Smooth muscle cell (in vitro differentiated cells): ENCODE data around the gene RAE1. TPM values are rescaled to one million over a fixed set of nuclear protein-coding genes. Genes with fewer than 3 reads are reported as not detected.
A peak's percentile ranks its signal among the peaks of the same experiment; 100 is the strongest.

Experiments used
- DNase-seq: peaks from one replicate; lab custom pipeline; 2025; ENCODE audit not compliant: unreplicated experiment; lab: John Stamatoyannopoulos, UW
- H2AFZ ChIP-seq: fragments of 200-600 bp; sonication (generic); 2 replicates; pipeline ENCODE4 v1.6.0; 2016; ENCODE audit warnings: antibody characterized with exemption, low read depth, mild to moderate bottlenecking
- H3F3A ChIP-seq: fragments of 200-600 bp; sonication (generic); 2 replicates; pipeline ENCODE4 v1.6.0; 2017; ENCODE audit warnings: antibody characterized with exemption, low read depth
- H3K27ac ChIP-seq: fragments of 200-600 bp; sonication (generic); 2 replicates; pipeline ENCODE4 v1.5.1; 2016; ENCODE audit warnings: low read depth, mild to moderate bottlenecking
- H3K27me3 ChIP-seq: fragments of 200-600 bp; sonication (generic); 2 replicates; pipeline ENCODE4 v1.6.1; 2016; ENCODE audit warnings: low read depth, mild to moderate bottlenecking
- H3K36me3 ChIP-seq: fragments of 200-600 bp; sonication (generic); 2 replicates; pipeline ENCODE4 v1.5.1; 2016; ENCODE audit warnings: low read depth
- H3K4me1 ChIP-seq: fragments of 200-600 bp; sonication (generic); 2 replicates; pipeline ENCODE4 v1.5.1; 2016; ENCODE audit warnings: low read depth
- H3K4me2 ChIP-seq: fragments of 200-600 bp; sonication (generic); 2 replicates; pipeline ENCODE4 v1.6.0; 2016; ENCODE audit warnings: mild to moderate bottlenecking
- H3K4me3 ChIP-seq: fragments of 200-600 bp; sonication (generic); 2 replicates; pipeline ENCODE4 v1.5.1; 2016; ENCODE audit warnings: mild to moderate bottlenecking
- H3K79me2 ChIP-seq: fragments of 200-600 bp; sonication (generic); 2 replicates; pipeline ENCODE4 v1.6.0; 2016; ENCODE audit warnings: low read depth, mild to moderate bottlenecking
- H3K9ac ChIP-seq: fragments of 200-600 bp; sonication (generic); 2 replicates; pipeline ENCODE4 v1.6.0; 2016; ENCODE audit warnings: low read depth
- H3K9me3 ChIP-seq: fragments of 200-600 bp; sonication (generic); replicated peaks from 2 replicates; pipeline ENCODE4 v1.5.1; 2016; ENCODE audit warnings: low read depth
- H4K20me1 ChIP-seq: fragments of 200-600 bp; sonication (generic); 2 replicates; pipeline ENCODE4 v1.6.0; 2016; ENCODE audit warnings: low read depth
- WGBS: methylation state at CpG from one replicate; pipeline ENCODE4 v1.1.7; 2016; ENCODE audit warnings: low lambda C conversion rate; 5-methylcytosine and 5-hydroxymethylcytosine counted together
- polyA plus RNA-seq: library from polyadenylated mRNA; unstranded; fragments of >200 nt; fragmentation: Nextera tagmentation; extraction: Ambion mirVana; gene quantifications from 2 replicates; pipeline ENCODE4 v1.2.1, GENCODE V29; 2016
- total RNA-seq: library from RNA; depleted of rRNA; stranded (reverse); fragments of >200 nt; gene quantifications from 2 replicates; pipeline ENCODE4 v1.2.3, GENCODE V29; 2014
- TF ChIP-seq, protein P1 (sequence below): fragments of 200-600 bp; sonication (generic); IDR thresholded peaks from 2 replicates; pipeline ENCODE4 v1.5.1; 2017; ENCODE audit warnings: borderline replicate concordance, mild to moderate bottlenecking, antibody characterized with exemption; ENCODE audit not compliant: insufficient read depth, poor library complexity, severe bottlenecking

The RAE1 gene
- total and polyA plus RNA-seq, 2 experiments from 2014 or later: 34.9 to 53.5 TPM

DNA sequence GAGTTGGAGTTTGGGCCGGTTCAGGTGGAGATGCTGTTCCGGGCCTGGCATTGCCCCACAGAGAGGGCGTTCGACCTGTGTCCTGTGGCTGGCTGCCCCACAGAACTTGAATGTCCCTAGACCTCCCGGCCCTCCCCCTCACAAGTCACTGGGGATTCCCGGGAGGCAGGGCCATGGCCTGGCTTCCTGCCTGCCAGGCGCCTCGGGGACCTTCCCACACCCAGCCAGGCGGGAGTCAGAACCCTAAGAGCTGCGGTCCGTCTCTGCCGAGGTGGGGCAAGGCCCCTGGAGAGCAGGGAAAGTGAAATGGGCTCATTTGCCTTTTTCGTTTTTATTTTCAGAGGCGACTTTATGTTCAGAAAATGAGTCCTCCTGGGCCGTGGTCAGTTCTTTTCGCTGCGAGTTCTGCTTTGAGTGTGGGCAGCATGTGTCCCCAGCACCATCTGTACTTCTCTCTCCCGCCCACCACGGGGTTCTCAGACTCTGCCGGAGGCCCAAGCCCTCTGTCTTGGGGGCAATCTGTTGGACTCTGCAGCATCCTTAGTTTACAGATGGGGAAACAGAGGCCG is 48.6 kb downstream of the RAE1 start:
- no peak overlapping the region for H3K9ac ChIP-seq
- DNase-seq: no peak
- peaks cover 3% of the 10 kb centered on the region for H3K4me1 ChIP-seq
- no peaks in the 10 kb centered on the region for H3F3A ChIP-seq
- 61% methylated on average over 17 of the region's 21 CpGs for WGBS
- H3K36me3 ChIP-seq: no peaks in the 10 kb centered on the region
- no peak overlapping the region for H3K4me3 ChIP-seq
- H3K27ac ChIP-seq: no peak overlapping the region
- H4K20me1 ChIP-seq: peaks cover 13% of the 10 kb centered on the region
- peak overlapping the region; percentile 33 for H3K4me2 ChIP-seq
- no peaks in the 10 kb centered on the region for H3K79me2 ChIP-seq
- H2AFZ ChIP-seq: no peak overlapping the region
- no peaks in the 10 kb centered on the region for H3K27me3 ChIP-seq
- no peaks in the 10 kb centered on the region for H3K9me3 ChIP-seq
- TF ChIP-seq, protein P1, sequence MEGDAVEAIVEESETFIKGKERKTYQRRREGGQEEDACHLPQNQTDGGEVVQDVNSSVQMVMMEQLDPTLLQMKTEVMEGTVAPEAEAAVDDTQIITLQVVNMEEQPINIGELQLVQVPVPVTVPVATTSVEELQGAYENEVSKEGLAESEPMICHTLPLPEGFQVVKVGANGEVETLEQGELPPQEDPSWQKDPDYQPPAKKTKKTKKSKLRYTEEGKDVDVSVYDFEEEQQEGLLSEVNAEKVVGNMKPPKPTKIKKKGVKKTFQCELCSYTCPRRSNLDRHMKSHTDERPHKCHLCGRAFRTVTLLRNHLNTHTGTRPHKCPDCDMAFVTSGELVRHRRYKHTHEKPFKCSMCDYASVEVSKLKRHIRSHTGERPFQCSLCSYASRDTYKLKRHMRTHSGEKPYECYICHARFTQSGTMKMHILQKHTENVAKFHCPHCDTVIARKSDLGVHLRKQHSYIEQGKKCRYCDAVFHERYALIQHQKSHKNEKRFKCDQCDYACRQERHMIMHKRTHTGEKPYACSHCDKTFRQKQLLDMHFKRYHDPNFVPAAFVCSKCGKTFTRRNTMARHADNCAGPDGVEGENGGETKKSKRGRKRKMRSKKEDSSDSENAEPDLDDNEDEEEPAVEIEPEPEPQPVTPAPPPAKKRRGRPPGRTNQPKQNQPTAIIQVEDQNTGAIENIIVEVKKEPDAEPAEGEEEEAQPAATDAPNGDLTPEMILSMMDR: no peak

DNA sequence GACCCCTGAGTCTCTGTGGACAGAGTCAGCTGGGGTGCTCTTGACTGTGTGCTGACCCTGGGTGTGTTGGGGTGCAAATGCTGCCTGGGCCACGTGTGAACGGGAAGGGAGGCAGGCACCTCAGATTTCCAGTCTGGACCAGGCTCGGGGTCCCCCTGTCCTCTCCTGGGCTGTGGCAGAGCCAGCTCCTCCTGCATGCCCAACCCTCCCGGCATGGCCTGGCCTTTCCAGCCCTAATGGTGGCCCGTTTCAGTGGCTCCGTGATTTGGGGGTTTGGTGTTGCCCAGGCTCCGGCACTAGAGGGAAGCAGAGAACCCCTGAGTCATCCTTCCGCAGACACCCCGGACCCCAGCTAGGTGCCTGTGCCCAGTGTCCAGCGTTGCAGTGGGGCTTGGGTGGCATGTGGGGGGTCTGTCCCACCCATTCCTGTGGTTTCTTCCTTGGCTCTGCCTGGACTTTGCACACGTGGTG is 49.2 kb downstream of the RAE1 start:
- Histone ChIP-seq H3K9ac (no peak overlapping the region), H2AFZ (no peak overlapping the region), H3K27me3 (no peaks in the 10 kb centered on the region), H3K36me3 (no peaks in the 10 kb centered on the region), H3K4me3 (no peak overlapping the region), H3K9me3 (no peaks in the 10 kb centered on the region), H3K4me2 (no peak overlapping the region), H3K4me1 (peaks cover 3% of the 10 kb centered on the region), H4K20me1 (peaks cover 13% of the 10 kb centered on the region), H3F3A (no peaks in the 10 kb centered on the region), H3K79me2 (no peaks in the 10 kb centered on the region), H3K27ac (no peak overlapping the region)
- no peak for DNase-seq
- TF ChIP-seq, protein P1: no peak
- 92% methylated on average over 11 of the region's 11 CpGs for WGBS

DNA sequence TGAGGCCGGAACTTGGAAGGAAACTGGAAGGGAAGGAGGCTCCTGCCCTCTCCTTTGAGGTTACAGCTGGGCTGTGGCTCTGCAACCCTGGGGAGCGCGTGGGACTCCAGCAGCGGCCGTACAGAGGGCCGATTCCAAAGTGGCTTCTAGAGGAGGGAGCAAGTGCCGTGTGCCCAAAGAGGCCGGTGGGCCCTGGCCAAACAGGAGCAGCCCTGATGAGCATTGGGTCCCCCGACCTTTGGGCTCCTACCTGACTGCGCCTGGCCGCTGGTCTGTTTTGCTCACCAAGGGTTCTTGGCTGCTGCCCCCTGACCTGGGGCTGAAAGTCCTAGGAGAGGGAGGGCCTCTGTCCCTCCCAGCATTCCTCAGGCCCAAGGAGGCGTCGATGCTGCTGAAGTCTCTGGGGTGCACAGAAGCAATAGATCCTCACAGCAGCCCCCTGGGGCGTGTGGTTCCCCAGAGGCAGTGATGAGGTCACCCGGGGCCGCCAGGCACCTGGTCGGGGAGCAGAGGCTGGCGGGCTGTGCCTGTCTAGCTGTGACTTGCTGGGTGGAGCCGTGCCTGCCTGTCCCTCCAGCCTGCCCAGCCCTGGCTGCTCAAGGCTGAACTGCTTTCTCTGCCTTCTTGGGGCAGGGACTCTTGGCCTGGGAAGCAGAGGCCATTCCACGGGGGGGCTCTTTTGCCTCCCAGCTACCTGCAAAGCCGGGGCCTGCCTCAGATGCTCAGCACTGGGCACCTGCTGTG is 49.9 kb downstream of the RAE1 start:
- Histone ChIP-seq H2AFZ (no peak overlapping the region), H3K27me3 (no peaks in the 10 kb centered on the region), H3K36me3 (no peaks in the 10 kb centered on the region), H3F3A (no peaks in the 10 kb centered on the region), H3K4me2 (no peak overlapping the region), H4K20me1 (peaks cover 13% of the 10 kb centered on the region), H3K79me2 (no peaks in the 10 kb centered on the region), H3K4me3 (no peak overlapping the region), H3K27ac (no peak overlapping the region), H3K4me1 (peaks cover 3% of the 10 kb centered on the region), H3K9ac (no peak overlapping the region), H3K9me3 (no peaks in the 10 kb centered on the region)
- WGBS: 95% methylated on average over 21 of the region's 21 CpGs
- no peak for DNase-seq
- TF ChIP-seq, protein P1: no peak

DNA sequence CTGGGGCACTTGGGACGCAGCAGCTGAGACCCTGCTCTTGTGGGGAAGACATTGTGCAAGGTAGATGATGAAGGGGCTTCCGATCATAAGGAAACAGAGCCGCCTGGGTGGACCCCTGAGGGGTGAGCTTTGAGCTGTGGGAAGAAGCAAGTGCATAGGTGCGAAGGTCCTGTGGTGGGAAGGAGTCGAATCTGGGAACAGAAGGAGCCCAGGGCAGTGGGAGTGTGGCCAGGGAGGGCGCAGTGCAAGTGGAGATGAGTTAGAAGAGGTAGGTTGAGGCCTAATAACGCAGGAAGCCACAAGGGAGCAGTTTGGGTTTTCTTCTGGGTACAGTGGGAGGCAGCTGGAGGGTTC is 50.5 kb downstream of the RAE1 start:
- peaks cover 3% of the 10 kb centered on the region for H3K4me1 ChIP-seq
- H2AFZ ChIP-seq: no peak overlapping the region
- no peaks in the 10 kb centered on the region for H3K9me3 ChIP-seq
- no peaks in the 10 kb centered on the region for H3K36me3 ChIP-seq
- no peaks in the 10 kb centered on the region for H3K79me2 ChIP-seq
- H3K27ac ChIP-seq: no peak overlapping the region
- H3F3A ChIP-seq: no peaks in the 10 kb centered on the region
- H3K27me3 ChIP-seq: no peaks in the 10 kb centered on the region
- TF ChIP-seq, protein P1: no peak
- no peak overlapping the region for H3K4me2 ChIP-seq
- WGBS: 95% methylated on average over 7 of the region's 7 CpGs
- DNase-seq: no peak
- H3K9ac ChIP-seq: no peak overlapping the region
- no peak overlapping the region for H3K4me3 ChIP-seq
- H4K20me1 ChIP-seq: peaks cover 13% of the 10 kb centered on the region
